A204.1 (cell line): ENCODE measurements around the gene ECT2.
"Not testable (repeated sequence)": the region's sequence is repeated elsewhere in the genome, so short reads cannot be mapped to it uniquely, and the experiment has no call there.

Experiments used
- FAIRE-seq: peaks from 2 replicates; lab custom pipeline; 2012; peaks lifted over from hg19 to GRCh38; lab: Jason Lieb, UNC

The ECT2 gene

GRCh38 chr3:172859041-172859440 lies 108.5 kb downstream of the ECT2 start:
- no peak for FAIRE-seq

- FAIRE-seq: not testable (repeated sequence)
These were observed 116.3 kb downstream of the ECT2 start for GRCh38 chr3:172866726-172867350.

GRCh38 chr3:172868582-172869200 lies 118.2 kb downstream of the ECT2 start:
- no peak for FAIRE-seq

- FAIRE-seq: no peak
These were observed 118.8 kb downstream of the ECT2 start for GRCh38 chr3:172869368-172869771.

GRCh38 chr3:172869784-172870518 lies 119.4 kb downstream of the ECT2 start:
- no peak for FAIRE-seq
